GM18508 (cell line): Measurements from ENCODE around the gene EEFSEC.

Experiments used
- ATAC-seq: cut with Tn5 transposase; IDR thresholded peaks from one replicate; pipeline ENCODE4 v1.9.1; 2021; ENCODE audit warnings: moderate number of reproducible peaks; ENCODE audit not compliant: insufficient read depth, unreplicated experiment

Gene EEFSEC

DNA sequence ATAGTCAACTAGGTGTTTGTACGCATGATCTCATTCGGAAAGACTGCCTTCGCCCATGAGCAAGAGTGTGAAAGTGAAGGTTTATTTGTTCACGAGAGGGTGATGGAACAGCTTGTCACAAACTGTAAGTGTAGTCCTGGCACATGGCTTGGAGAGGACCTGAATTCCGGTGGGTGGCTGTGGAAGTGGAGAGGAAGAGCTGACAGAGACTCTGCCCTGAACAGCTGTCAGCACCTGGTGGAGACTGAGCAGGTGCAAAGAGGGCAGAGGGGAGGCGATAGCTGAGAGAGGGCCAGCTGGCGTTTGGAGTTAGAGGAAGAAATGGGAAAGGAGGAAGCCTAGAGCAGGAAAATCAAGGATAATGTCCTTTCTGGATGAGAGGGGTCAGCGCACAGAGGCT is 155.7 kb downstream of the EEFSEC start:
- no peak for ATAC-seq

DNA sequence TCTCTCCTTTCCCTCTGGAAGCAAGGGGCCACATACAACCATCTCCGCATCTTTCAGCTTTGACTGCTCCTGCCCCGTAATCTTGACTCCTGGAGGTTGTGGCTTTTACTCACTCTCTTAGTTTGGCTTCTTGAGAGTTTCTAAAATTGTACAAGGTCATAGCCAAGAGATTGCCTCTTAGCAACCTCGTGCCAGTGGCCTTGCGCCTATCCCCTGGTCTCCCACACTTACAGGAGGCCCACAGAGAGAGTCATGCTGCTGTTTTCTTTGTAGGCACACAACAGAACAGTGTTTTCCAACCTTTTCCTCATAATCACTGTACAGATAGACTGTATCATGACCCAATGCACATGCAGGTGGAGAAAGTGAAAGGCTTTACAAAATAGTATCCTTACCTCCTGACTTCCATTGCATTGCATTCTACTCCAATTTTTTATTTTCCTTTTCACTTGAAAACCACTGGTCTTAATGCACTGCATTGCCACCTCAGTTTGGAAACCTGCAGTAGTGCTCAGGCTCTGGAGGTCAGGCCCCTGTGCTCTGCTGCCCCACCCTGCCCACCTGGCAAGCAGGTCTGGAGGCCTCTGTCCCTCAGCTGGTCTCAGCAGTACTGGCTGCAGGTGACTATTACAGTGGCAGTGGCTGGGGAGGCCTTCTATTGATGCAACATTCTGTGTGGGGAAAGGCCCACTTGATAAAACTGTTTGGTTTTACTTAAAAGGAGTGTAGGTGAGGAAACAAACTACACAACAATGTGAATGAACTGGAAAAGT is 157.2 kb downstream of the EEFSEC start:
- no peak for ATAC-seq

DNA sequence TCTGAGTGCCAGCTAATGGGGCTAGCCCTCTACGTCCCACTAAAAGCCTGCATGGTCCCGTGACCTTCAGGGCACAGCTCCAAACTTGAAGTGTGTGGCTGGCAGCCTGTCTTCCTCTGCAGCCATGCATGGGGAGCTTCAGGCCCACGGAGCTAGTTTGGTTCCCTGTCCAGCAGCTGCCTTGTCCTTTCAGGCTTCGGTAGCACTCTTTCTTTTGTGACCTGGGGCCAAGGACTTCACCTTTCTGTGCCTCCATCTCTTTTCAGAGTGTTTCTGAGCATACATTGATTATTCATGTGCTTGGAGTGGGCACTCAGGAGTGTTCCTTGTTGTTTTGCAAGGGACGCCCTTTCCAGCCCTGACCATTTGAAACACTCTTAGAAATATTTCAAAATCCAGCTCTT is 158.2 kb downstream of the EEFSEC start:
- no peak for ATAC-seq

DNA sequence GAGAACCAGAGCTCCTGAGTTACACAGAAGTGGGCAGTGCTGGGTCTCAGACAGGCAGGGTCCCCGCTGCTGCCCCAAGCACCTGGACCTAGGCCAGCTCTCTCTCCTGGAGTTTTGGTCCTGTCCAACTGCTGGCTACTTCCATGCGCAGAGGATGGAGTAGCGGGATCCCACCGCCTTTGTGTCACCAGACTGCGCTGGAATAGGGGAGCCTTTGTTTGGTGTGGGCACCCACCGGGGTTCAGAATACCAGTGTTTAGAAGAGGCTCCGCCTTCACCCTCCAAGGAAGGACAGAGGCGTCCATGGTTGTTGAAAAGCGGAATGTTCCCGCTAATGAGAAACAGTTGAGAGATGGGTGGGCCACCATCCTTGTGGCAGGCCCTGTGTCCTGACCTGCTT is 159.0 kb downstream of the EEFSEC start:
- ATAC-seq: no peak

DNA sequence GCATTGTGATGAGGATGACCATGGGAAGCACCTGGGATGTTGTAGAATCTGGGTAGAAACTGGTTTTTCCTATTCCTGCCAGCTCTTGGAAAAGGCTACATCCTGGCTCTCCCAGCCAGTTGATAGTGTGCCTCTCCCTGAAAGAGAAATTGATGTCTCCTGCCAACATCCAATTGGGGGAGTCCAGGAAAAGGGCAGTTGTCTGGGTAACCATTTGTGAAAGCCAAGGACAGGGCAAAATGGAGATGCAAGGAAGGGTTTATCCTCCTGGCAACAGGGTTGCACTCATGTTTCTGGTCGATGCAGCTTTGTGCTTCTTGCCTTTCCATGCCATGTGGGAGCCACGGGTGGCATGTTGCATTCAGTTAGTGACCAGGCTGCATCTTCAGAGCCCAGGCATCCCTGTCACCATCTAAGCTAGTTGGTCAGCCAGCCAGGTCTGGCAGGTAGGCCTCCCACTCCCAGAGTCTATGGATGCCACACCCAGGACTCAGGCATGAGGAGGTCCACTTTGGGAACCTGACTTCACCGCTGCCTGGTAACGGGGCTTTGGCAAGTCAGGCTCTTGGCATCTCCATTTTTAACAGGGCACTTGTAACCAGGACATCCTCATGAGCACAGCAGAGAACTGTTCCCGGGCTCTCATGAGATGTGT is 159.9 kb downstream of the EEFSEC start:
- ATAC-seq: no peak

DNA sequence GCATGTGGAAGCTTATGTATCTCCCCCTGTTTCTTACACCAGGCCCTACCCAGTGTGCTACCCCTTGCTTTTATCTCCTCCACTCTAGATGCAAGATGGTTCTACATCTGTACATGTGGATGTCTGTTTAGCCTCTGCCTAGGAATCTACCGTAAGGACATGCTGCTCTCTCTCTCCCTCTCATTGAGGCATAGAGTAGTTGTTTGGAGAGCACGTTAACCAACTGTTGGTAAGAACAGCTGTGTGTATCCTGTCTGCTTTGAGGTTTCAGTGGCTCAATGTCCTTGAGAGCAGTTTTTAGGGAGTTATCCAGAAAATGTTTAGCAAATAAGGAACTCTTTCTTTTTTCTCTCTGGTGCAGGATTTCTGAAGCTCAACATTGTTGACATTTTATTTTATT is 160.7 kb downstream of the EEFSEC start:
- no peak for ATAC-seq

DNA sequence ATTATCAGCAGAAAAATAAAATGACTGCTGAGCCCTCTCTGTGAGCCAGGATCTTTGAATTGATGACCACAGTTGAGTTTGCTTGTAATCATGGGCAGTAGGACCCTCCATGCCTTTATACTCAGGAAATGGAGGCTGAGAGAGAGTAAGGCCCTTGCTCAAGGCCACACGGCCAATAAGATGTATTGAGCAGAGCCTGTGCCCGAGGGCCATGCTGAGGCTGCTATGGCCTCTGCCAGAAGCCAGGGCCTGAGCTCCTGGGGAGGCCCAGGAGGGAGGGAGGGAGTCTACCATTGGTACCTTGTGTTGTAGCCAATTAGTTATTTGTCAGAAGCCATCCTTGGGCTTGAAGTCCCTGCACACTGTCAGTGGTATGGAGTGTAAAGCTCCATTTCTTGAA is 162.0 kb downstream of the EEFSEC start:
- no peak for ATAC-seq

DNA sequence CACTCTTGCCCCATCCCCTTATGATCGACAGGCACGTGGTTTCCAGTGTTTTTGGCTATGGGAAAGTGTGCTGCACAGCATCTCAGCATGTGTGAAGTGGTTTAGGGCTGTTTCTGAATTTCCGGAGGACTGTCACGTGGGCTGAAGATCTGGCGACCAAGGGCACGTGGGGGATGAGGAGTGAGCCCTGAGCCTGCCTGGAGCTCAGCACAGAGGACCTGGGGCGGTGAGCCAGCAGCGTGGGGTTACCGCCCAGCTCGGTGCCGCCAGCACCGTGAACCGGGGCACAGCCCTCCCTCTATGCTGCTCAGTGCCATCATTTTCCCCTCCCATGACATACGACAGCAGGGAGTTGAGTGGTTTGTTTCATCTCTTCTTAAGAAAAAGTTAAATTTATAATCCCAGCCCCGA is 163.2 kb downstream of the EEFSEC start:
- ATAC-seq: no peak

DNA sequence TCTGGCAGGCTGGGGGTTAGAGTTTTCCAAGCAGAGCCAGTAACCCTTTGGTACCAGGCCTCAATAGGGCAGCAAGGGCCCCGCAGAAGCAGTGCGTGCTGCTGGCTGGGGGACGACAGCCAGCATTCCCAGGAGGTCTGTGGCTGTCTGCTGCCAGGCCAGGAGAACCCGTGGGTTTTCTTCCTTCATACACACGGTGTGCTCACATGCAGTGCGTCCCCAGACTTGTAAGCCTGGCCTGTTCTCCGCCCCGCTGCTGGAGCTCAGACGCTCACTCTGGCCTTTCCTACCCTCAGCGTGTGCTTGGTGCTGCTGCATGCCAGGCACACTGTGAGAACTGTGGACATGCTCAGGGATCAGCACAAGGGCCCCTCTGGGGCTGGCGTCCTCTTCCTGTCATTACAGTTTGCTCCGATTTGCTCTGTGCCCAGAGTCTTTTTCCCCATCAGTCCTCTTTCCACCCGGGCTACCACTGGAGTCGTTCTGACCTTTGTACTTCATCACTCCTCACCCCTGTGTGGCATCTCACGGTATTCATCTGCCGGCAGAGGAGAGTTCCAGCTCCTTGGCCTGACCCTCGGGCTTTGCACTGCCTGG is 163.9 kb downstream of the EEFSEC start:
- no peak for ATAC-seq

DNA sequence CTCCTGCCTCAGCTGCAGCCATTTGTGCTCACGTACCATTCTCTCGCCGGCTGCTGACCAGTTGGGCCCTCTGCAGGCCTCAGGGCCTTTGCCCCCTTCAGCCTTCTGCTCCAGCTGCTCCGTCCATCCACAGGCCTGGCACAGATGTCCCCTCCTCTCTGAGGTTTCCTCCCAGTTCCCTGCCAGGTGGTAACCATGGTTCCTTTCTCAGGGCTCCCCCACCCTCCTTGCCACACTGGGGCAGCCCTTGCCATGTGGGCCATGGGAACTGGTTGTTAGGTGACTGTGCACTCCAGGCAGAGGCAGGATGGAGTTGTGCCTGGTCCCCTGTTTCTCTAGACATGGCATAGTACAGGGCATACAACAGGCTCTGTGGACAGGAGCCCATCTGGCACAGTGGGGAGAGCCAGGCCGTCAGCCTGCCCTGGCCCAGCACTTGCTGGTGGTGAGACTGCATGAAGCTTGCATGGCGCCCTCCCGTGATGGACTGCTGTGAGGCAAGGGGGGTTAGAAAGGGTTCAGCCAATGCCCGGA is 164.5 kb downstream of the EEFSEC start:
- ATAC-seq: no peak

DNA sequence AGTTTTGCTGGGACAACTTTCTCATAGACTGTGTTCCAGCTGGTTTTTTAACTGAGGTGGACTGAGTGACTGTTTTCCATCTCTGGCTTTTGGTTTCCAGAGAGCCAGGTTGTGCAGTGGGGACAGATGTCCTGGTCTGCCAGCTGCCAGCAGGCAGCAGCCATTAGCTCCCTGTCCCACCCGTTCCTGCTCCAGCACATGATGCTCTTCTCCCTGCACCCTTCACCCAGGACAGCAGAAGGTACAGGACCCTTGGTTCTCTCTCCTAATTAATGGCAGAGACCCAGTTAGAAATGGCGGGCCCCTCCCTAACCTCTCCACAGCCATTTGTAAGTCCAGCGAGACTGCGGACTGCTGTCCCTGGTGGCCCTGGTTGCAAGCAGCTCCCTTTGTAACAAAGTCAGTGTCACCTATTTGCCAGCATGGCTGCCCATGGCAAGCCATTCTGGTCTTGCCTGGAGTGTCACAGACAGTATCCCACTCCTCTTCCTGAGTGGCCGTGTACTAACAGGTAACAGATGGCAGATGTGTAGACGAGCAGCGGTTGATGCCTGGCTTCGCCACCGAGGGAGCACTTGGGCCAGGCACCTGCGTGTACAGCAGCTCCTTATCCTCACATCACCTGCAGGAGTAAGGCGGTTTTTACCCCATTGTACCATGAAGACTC is 165.1 kb downstream of the EEFSEC start:
- no peak for ATAC-seq

DNA sequence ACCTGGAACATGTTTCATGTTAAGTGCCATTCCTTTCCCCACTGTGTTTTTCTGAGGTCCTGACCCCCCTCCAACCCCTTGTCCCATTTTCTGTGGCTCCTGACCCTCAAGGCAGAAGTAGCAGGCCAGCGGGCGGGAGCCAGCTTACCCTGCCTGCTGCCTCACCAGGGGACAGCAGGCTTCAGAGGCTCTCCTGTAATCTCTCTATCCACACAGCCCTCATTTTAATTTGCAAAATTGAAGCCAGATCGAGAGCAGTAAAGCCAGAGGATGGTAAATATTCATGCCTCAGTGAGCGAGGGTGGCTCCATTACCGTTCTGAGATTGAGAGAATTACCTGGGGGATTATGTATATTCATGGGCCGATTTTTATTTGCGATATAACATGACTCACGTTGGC is 165.8 kb downstream of the EEFSEC start:
- no peak for ATAC-seq

DNA sequence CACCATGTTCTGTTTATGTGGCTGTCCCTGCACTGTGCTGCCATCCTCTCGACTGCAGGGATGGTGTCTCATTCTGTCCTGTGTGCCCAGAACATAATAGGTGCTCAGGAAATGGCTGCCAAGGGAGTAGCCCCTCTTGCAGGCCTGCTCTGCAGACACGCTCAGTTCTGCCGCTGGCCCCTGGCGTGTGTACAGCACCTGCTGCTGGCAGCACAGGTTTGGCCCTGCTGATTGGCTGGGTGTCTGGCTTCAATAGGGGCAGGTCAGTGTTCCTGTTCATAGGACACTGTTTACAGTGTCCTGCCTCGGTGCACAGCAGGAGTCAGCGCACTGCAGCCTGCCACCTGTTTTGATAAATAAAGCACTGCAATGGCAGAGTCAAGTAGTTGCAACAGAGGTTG is 166.5 kb downstream of the EEFSEC start:
- no peak for ATAC-seq

DNA sequence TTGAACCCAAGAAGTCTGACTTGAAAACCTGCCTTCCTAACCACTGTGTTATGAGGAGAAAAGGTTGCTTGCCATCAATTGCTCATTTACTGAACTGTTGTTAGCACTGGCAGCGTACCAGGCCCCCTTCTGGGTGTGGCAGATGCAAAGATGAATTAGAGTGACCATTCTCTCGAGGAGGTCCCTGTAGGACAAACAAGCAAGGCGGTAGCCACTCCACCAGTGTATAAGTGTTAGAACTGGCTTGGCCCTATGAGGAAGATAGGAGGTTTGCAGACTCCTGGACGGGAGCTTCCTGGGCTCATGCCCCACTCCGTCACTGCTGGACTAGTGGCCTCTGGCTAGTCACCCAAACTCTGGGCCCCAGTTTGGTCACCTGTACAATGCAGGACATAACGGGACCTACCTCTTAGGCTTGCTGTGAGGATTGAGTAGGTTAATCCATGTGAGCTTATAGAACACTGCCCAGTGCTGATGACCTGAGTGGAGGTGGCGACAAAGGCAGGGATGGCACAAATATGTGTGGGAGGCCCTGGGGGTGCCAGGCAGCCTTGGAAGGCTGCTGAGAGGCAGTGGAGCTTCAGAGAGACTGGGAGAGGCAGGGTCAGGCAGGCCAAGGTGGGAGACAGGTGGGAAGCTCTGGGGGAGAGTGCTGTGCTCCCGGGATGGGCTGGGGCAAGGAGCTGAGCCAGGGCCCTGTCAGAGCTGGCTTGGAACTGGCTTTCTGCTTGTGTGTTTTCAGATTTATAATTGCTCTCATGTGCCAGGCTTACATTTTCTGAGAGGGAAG is 167.5 kb downstream of the EEFSEC start:
- ATAC-seq: no peak

DNA sequence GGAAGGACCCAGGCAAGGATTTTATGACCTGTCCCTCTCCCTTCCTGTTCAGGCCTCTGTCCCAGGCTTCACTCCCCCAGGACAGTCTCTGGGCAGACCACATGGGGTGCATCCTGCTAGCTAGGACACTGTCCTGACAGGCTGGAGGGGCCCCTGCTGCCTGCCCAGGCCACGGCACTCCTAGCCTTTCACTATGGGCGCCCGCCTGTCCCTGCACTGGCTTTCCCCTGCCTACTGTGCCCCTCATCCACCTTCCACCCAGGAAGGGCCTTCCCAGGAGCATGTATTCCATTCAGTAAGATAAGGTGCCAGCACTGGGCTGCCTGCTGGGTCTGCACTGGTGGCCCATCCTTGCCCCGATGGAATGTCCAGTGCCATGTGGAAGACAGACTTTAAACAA is 168.1 kb downstream of the EEFSEC start:
- ATAC-seq: no peak

DNA sequence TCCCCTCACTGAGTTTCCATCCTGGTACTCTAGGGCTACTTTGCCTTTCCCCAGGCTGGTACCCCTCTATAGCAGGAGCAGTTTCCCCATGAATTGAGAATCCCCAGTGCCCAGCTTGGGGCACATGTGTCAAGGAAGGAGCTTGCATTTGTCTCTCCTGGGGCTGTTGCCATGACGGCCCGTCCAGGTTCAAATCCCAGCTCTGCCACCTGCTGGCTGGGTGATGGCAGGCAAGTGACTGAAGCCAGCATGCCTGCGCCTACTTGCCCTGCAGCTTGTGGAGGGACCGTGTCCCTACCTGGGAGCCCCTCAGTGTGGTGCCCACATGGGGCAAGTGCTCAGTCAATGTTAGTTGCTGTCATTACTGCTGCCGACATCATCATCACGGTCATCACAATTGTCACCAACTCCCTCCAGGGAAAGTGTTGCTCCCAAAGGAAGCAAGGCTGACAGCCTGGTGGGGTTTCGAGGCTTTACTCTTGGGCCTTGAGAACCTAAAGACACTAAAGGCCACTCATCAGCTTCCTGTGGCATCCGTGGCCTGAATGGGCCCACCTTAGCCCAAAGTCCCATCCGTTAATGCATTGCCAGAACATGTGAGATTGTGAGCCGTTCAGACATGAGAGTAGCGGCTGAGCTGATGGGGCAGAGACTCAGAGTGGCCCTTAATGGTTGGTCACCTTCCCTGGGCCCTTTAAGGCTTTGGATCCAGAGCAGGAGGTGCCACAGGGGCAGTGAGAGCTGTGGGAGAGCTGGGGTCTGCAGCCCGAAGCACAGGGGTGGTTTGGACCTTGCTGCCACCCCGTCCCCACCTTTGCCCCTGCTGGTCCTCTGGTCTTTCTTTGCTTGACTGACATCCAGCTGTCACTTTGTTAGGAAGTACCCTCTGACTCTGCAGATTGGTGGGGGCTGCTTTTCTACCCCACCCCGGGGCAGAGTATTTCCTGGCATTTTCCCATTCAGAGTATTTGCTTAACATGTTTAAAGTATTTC is 169.0 kb downstream of the EEFSEC start:
- no peak for ATAC-seq

DNA sequence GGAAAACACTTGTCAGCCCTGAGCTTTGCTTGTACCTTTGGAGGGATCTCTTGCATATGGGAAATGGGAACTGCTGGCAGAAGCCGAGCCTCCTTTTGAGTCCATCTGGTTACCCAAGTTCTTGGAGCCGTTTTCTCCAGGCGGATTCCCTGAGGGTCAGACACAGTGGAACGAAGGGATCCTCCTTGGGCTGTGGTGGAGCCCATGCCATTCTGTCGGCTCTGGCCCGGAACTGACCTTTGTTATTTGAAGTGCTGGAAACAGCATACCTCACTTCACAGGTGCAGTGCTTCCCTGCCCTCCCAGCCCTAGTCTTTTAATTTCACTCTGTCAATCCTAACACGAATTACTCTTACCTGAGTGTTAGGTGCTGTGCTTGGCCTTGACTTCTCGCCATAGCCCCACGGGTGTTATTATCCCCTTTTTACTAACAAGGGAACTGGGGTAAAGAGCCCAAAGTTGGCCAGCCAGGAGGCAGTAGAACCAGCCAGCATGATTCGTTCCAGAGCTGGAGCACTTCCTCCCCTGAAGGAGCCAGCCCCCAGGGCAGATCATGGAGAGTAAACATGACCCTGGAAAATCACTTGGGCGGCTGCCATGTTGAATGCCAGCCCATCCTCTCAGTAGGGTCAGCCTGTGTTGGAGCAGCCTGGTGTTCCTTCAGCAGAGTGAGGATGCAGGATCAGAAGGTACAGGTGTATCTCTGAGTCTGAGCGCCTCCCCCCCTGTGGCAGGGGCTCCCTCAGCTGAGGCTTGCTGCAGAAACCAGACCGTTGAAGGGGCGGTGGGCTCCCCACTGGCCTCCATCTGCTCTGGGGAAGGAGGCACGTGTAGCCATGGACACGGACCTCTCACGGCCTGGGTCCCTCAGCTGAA is 170.2 kb downstream of the EEFSEC start:
- no peak for ATAC-seq
